ENCODE measurements around the gene R3HDM1. TPM values are rescaled to one million over a fixed set of nuclear protein-coding genes. Genes with fewer than 3 reads are reported as not detected.
"Not testable (repeated sequence)": the region's sequence is repeated elsewhere in the genome, so short reads cannot be mapped to it uniquely, and the experiment has no call there.

The R3HDM1 gene
- total RNA-seq, 1 donor from 2014 or later = 44.7 TPM

DNA sequence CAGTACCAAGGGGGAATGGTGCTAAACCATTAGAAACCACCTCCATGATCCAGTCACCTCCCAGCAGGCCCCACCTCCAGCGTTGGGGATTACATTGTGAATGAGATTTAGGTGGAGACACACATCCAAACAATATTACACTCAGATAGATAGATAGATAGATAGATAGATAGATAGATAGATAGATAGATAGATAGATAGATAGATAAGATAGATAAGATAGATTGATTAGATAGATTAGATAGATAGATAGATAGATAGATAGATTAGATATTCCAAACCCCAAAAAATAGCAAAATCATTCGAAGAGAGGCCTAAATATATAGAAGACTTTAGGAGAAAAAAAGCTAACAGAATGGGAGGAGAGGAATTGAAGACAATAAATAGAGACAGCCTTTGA is 167.6 kb downstream of the R3HDM1 start:
- Histone ChIP-seq H3K27me3 (ENCODE audit: insufficient read depth, low read length) (no peaks in the 10 kb centered on the region), H3K9me3 (ENCODE audit: insufficient read depth, low read depth, low read length) (no peaks in the 10 kb centered on the region), H3K27ac (ENCODE audit: low read depth, low read length) (no peak overlapping the region), H3K4me1 (ENCODE audit: insufficient read depth, low read length) (no peaks in the 10 kb centered on the region), H3K79me2 (ENCODE audit: insufficient read depth, low read length) (no peaks in the 10 kb centered on the region), H4K20me1 (ENCODE audit: insufficient read depth, low read length) (no peaks in the 10 kb centered on the region), H3K4me3 (ENCODE audit: insufficient read depth, low read depth, low read length) (no peak overlapping the region), H3K4me2 (ENCODE audit: low read length) (no peak overlapping the region), H3K9ac (ENCODE audit: low read length) (no peak overlapping the region), H2AFZ (ENCODE audit: low read depth, low read length) (no peak overlapping the region), H3K36me3 (ENCODE audit: insufficient read depth, low read length) (peaks cover 4% of the 10 kb centered on the region)
- H3K4me3 Mint-ChIP-seq (ENCODE audit: unreplicated experiment) = no peak overlapping the region
- no peak overlapping the region for H3K27ac Mint-ChIP-seq (ENCODE audit: unreplicated experiment)
- no peaks in the 10 kb centered on the region for H3K9me3 Mint-ChIP-seq (ENCODE audit: unreplicated experiment)
- peaks cover 5% of the 10 kb centered on the region for H3K36me3 Mint-ChIP-seq (ENCODE audit: low read depth, unreplicated experiment)
- no peak for FAIRE-seq
- DNase-seq (ENCODE audit: low read depth) = no peak
- H3K27me3 Mint-ChIP-seq (ENCODE audit: low read depth, unreplicated experiment) = no peaks in the 10 kb centered on the region
- TF ChIP-seq, protein P1, sequence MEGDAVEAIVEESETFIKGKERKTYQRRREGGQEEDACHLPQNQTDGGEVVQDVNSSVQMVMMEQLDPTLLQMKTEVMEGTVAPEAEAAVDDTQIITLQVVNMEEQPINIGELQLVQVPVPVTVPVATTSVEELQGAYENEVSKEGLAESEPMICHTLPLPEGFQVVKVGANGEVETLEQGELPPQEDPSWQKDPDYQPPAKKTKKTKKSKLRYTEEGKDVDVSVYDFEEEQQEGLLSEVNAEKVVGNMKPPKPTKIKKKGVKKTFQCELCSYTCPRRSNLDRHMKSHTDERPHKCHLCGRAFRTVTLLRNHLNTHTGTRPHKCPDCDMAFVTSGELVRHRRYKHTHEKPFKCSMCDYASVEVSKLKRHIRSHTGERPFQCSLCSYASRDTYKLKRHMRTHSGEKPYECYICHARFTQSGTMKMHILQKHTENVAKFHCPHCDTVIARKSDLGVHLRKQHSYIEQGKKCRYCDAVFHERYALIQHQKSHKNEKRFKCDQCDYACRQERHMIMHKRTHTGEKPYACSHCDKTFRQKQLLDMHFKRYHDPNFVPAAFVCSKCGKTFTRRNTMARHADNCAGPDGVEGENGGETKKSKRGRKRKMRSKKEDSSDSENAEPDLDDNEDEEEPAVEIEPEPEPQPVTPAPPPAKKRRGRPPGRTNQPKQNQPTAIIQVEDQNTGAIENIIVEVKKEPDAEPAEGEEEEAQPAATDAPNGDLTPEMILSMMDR (IDR thresholded peaks at IDR 0.05; ENCODE audit: insufficient read depth, low read depth, low read length) = no peak
- TF ChIP-seq EZH2 (IDR thresholded peaks at IDR 0.05; ENCODE audit: insufficient read depth, low read length) = no peak
- H3K4me1 Mint-ChIP-seq (ENCODE audit: low read depth, unreplicated experiment) = no peaks in the 10 kb centered on the region

DNA sequence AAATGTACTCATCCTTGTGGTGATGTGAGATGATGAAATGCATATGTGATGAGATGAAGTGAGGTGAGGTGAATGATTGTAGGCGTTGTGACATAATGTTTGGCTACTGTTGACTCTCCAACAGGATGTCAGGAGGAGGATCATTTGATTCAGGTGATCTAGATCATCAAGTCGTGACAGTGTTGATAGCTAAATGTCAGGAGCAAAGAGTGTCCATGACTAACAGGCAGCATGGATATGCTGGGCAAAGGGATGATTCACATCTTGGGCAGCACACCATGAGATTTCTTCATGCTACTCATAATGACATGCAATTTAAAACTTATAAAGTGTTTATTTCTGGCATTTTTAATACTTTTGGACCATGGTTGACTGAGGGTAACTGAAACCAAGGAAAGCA is 170.2 kb downstream of the R3HDM1 start:
- no peaks in the 10 kb centered on the region for H3K36me3 Mint-ChIP-seq (ENCODE audit: low read depth, unreplicated experiment)
- FAIRE-seq (peak; percentile 59), DNase-seq (ENCODE audit: low read depth) (peak; percentile 36)
- Histone ChIP-seq H3K4me2 (ENCODE audit: low read length) (no peak overlapping the region), H3K36me3 (ENCODE audit: insufficient read depth, low read length) (no peaks in the 10 kb centered on the region), H3K4me1 (ENCODE audit: insufficient read depth, low read length) (no peaks in the 10 kb centered on the region), H3K79me2 (ENCODE audit: insufficient read depth, low read length) (no peaks in the 10 kb centered on the region), H3K9me3 (ENCODE audit: insufficient read depth, low read depth, low read length) (no peaks in the 10 kb centered on the region), H3K9ac (ENCODE audit: low read length) (no peak overlapping the region), H2AFZ (ENCODE audit: low read depth, low read length) (no peak overlapping the region), H3K27ac (ENCODE audit: low read depth, low read length) (no peak overlapping the region), H3K4me3 (ENCODE audit: insufficient read depth, low read depth, low read length) (no peak overlapping the region), H4K20me1 (ENCODE audit: insufficient read depth, low read length) (no peaks in the 10 kb centered on the region), H3K27me3 (ENCODE audit: insufficient read depth, low read length) (no peaks in the 10 kb centered on the region)
- no peak overlapping the region for H3K27ac Mint-ChIP-seq (ENCODE audit: unreplicated experiment)
- H3K27me3 Mint-ChIP-seq (ENCODE audit: low read depth, unreplicated experiment) = no peaks in the 10 kb centered on the region
- H3K9me3 Mint-ChIP-seq (ENCODE audit: unreplicated experiment) = no peaks in the 10 kb centered on the region
- TF ChIP-seq, protein P1 (IDR thresholded peaks at IDR 0.05; ENCODE audit: insufficient read depth, low read depth, low read length) = no peak
- TF ChIP-seq EZH2 (IDR thresholded peaks at IDR 0.05; ENCODE audit: insufficient read depth, low read length) = no peak
- H3K4me1 Mint-ChIP-seq (ENCODE audit: low read depth, unreplicated experiment) = no peaks in the 10 kb centered on the region
- H3K4me3 Mint-ChIP-seq (ENCODE audit: unreplicated experiment) = no peak overlapping the region

- H3K9me3 Mint-ChIP-seq (ENCODE audit: unreplicated experiment) = no peaks in the 10 kb centered on the region
- TF ChIP-seq, protein P1 (IDR thresholded peaks at IDR 0.05; ENCODE audit: insufficient read depth, low read depth, low read length) = no peak
- TF ChIP-seq EZH2 (IDR thresholded peaks at IDR 0.05; ENCODE audit: insufficient read depth, low read length) = no peak
- no peaks in the 10 kb centered on the region for H3K4me1 Mint-ChIP-seq (ENCODE audit: low read depth, unreplicated experiment)
- Histone ChIP-seq H3K4me1 (ENCODE audit: insufficient read depth, low read length) (no peaks in the 10 kb centered on the region), H3K4me3 (ENCODE audit: insufficient read depth, low read depth, low read length) (no peak overlapping the region), H3K4me2 (ENCODE audit: low read length) (no peak overlapping the region), H4K20me1 (ENCODE audit: insufficient read depth, low read length) (no peaks in the 10 kb centered on the region), H3K9me3 (ENCODE audit: insufficient read depth, low read depth, low read length) (no peaks in the 10 kb centered on the region), H2AFZ (ENCODE audit: low read depth, low read length) (no peak overlapping the region), H3K27ac (ENCODE audit: low read depth, low read length) (no peak overlapping the region), H3K36me3 (ENCODE audit: insufficient read depth, low read length) (no peaks in the 10 kb centered on the region), H3K9ac (ENCODE audit: low read length) (no peak overlapping the region), H3K27me3 (ENCODE audit: insufficient read depth, low read length) (no peaks in the 10 kb centered on the region), H3K79me2 (ENCODE audit: insufficient read depth, low read length) (no peaks in the 10 kb centered on the region)
- no peak for FAIRE-seq
- no peak for DNase-seq (ENCODE audit: low read depth)
- H3K27ac Mint-ChIP-seq (ENCODE audit: unreplicated experiment) = no peak overlapping the region
- H3K36me3 Mint-ChIP-seq (ENCODE audit: low read depth, unreplicated experiment) = no peaks in the 10 kb centered on the region
- no peaks in the 10 kb centered on the region for H3K27me3 Mint-ChIP-seq (ENCODE audit: low read depth, unreplicated experiment)
- no peak overlapping the region for H3K4me3 Mint-ChIP-seq (ENCODE audit: unreplicated experiment)
Measured at GRCh38 chr2:135703300-135703699, 172.0 kb downstream of the R3HDM1 start.

DNA sequence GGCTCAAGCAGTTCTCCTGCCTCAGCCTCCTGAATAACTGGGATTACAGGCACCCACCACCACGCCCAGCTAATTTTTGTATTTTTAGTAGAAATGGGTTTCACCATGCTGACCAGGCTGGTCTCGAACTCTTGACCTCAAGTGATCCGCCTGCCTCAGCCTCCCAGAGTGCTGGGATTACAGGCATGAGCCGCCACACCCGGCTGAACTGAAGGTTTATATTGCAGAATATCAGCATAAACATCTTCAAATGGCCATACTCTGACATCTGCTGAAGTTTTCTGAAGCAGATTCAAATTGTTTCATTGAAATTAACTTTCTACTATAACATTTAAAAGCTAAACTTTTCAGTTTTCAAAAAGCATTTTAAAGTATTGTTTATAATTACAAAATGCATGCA is 172.8 kb downstream of the R3HDM1 start:
- H4K20me1 ChIP-seq (ENCODE audit: insufficient read depth, low read length); H3K27me3 Mint-ChIP-seq (ENCODE audit: low read depth, unreplicated experiment); H3K27ac Mint-ChIP-seq (ENCODE audit: unreplicated experiment); H3K27ac ChIP-seq (ENCODE audit: low read depth, low read length); H3K4me1 ChIP-seq (ENCODE audit: insufficient read depth, low read length); H3K79me2 ChIP-seq (ENCODE audit: insufficient read depth, low read length); H3K27me3 ChIP-seq (ENCODE audit: insufficient read depth, low read length); H3K4me2 ChIP-seq (ENCODE audit: low read length); H3K4me3 ChIP-seq (ENCODE audit: insufficient read depth, low read depth, low read length); H2AFZ ChIP-seq (ENCODE audit: low read depth, low read length); H3K36me3 Mint-ChIP-seq (ENCODE audit: low read depth, unreplicated experiment); H3K9ac ChIP-seq (ENCODE audit: low read length); FAIRE-seq; H3K4me3 Mint-ChIP-seq (ENCODE audit: unreplicated experiment); H3K36me3 ChIP-seq (ENCODE audit: insufficient read depth, low read length); DNase-seq (ENCODE audit: low read depth); H3K9me3 ChIP-seq (ENCODE audit: insufficient read depth, low read depth, low read length); H3K4me1 Mint-ChIP-seq (ENCODE audit: low read depth, unreplicated experiment); H3K9me3 Mint-ChIP-seq (ENCODE audit: unreplicated experiment): not testable (repeated sequence)

Measured in astrocyte (in vitro differentiated cells and primary cell).